Right atrium auricular region (tissue), 2 donors: ENCODE results near the gene SLF1. TPM values are rescaled to one million over a fixed set of nuclear protein-coding genes. Genes with fewer than 3 reads are reported as not detected.

Source experiments
- DNase-seq: peaks from one replicate; pipeline ENCODE4 v3.0.0-alpha.2; 2019; ENCODE audit warnings: low spot score
- H3K27ac ChIP-seq, 2 donors: fragments of 200-600 bp; sonication (generic); 1 replicate in 1 of 2; 2 replicates in 1 of 2; pipeline ENCODE4 v1.5.1; 2016 to 2019
- H3K27me3 ChIP-seq, 2 donors: fragments of 200-600 bp; sonication (generic); one replicate each; pipeline versions ENCODE4 v1.5.1 to v1.6.0; 2017 to 2019
- H3K36me3 ChIP-seq: fragments of 200-600 bp; sonication (generic); one replicate; pipeline ENCODE4 v1.5.1; 2016
- H3K4me1 ChIP-seq, 2 donors: fragments of 200-600 bp; sonication (generic); one replicate each; pipeline versions ENCODE4 v1.5.1 to v1.6.0; 2017 to 2019
- H3K4me3 ChIP-seq, 2 donors: fragments of 200-600 bp; sonication (generic); 1 replicate in 1 of 2; 2 replicates in 1 of 2; pipeline ENCODE4 v1.5.1; 2017 to 2019; ENCODE audit warnings: mild to moderate bottlenecking in 1 of 2, moderate library complexity in 1 of 2
- H3K9me3 ChIP-seq, 2 donors: fragments of 200-600 bp; sonication (generic); one replicate each; pipeline ENCODE4 v1.5.1; 2019
- total RNA-seq, 2 donors: library from RNA; depleted of rRNA; stranded (reverse); fragments of >200 nt; gene quantifications; one replicate each; pipeline ENCODE4 v1.1.0, GENCODE V29; 2016
- TF ChIP-seq, protein P1 (sequence below), 2 donors: fragments of 200-600 bp; sonication (generic); IDR thresholded peaks; one replicate each; pipeline ENCODE4 v1.5.1; 2019; ENCODE audit warnings: antibody characterized with exemption in 2 of 2

SLF1 gene
- total RNA-seq, 2 donors from 2014 or later = 3.5 to 4.6 TPM

DNA sequence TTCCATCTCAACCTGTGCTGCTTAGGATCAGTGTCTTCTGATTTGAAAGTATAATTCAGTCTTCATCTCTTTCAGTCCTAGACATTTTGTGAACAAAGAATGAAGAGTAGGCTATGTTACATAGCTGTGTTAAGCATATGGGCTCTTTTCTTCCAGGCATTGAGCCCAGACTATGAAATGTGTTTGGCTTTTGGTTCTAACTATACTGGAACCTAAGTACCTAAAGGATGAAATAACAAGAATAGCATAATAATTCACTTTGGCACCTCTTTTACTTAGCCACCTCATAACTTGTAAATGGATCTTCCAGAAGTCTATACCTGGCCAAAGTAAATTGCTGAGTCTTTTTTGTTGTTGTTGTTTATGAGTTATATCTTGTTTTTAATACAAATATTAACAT lies 71.4 kb downstream of the SLF1 start:
- TF ChIP-seq, protein P1, sequence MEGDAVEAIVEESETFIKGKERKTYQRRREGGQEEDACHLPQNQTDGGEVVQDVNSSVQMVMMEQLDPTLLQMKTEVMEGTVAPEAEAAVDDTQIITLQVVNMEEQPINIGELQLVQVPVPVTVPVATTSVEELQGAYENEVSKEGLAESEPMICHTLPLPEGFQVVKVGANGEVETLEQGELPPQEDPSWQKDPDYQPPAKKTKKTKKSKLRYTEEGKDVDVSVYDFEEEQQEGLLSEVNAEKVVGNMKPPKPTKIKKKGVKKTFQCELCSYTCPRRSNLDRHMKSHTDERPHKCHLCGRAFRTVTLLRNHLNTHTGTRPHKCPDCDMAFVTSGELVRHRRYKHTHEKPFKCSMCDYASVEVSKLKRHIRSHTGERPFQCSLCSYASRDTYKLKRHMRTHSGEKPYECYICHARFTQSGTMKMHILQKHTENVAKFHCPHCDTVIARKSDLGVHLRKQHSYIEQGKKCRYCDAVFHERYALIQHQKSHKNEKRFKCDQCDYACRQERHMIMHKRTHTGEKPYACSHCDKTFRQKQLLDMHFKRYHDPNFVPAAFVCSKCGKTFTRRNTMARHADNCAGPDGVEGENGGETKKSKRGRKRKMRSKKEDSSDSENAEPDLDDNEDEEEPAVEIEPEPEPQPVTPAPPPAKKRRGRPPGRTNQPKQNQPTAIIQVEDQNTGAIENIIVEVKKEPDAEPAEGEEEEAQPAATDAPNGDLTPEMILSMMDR (IDR thresholded peaks at IDR 0.05) = no peak
- no peak overlapping the region for H3K27ac ChIP-seq
- H3K4me3 ChIP-seq = no peak overlapping the region
- H3K36me3 ChIP-seq = no peaks in the 10 kb centered on the region
- H3K27me3 ChIP-seq = no peaks in the 10 kb centered on the region
- H3K9me3 ChIP-seq = no peaks in the 10 kb centered on the region
- no peak for DNase-seq
- peaks cover 0 to 4% of the 10 kb centered on the region in 2 donors for H3K4me1 ChIP-seq

DNA sequence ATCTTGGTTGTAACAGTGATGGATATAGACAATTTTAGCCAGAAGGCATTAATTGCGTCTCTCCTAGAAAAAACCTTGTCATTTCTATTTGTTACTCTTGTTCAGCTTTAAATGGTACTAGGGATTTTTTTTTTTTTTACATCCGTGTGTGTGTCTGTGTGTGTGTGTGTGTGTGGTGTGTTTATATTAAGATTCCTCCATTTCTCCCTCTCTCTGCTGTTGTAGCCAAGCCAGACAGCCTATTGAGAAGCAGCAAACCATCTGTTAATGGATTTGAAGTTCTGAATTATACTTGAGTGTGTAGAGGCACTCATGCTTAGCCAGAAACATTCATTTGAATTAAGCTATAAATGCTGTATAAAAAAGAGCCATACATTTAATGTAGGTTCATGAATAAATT lies 72.3 kb downstream of the SLF1 start:
- Histone ChIP-seq H3K4me3 (no peak overlapping the region), H3K27ac (no peak overlapping the region), H3K36me3 (no peaks in the 10 kb centered on the region), H3K4me1 (peaks cover 0 to 4% of the 10 kb centered on the region in 2 donors), H3K9me3 (no peaks in the 10 kb centered on the region), H3K27me3 (no peaks in the 10 kb centered on the region)
- DNase-seq = no peak
- TF ChIP-seq, protein P1 (IDR thresholded peaks at IDR 0.05) = no peak

DNA sequence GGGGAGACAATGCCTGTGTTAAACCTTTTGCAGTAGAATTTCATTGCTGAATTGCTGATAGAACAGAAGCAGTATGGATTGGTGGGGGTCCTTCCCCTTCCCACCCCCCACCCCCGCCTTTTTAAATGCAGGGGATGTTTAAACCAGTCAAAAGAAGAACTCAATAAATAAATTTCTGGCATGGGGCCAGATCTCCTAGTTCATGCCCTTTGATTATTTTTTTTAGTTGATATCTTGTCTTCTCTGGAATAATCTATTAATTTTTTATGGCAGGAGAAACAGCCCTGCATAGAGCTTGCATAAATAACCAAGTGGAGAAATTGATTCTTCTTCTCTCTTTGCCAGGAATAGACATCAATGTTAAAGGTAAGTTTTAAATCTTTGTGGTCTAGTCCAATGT lies 72.8 kb downstream of the SLF1 start:
- H3K36me3 ChIP-seq = no peaks in the 10 kb centered on the region

DNA sequence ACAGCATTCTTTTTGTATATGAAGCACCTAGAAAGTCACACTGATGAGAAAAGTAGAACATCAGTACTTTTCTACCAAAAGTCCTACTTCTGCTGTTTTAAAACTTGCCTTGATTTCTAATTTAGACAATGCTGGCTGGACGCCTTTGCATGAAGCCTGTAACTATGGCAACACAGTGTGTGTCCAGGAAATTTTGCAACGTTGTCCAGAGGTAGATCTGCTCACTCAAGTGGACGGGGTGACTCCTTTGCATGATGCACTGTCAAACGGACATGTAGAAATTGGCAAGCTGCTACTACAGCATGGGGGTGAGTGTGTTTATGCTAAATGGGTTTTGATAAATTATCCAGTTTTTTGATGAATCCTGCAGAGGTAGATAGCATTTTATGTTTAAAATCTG lies 73.5 kb downstream of the SLF1 start:
- no peak overlapping the region for H3K4me3 ChIP-seq
- no peaks in the 10 kb centered on the region for H3K9me3 ChIP-seq
- peaks cover 0 to 4% of the 10 kb centered on the region in 2 donors for H3K4me1 ChIP-seq
- DNase-seq = no peak
- TF ChIP-seq, protein P1 (IDR thresholded peaks at IDR 0.05) = no peak
- H3K27me3 ChIP-seq = no peaks in the 10 kb centered on the region
- H3K36me3 ChIP-seq = no peaks in the 10 kb centered on the region
- H3K27ac ChIP-seq = no peak overlapping the region

More for the DNA sequence above, 72.8 kb downstream of the SLF1 start:
- H3K4me1 ChIP-seq = peaks cover 0 to 4% of the 10 kb centered on the region in 2 donors
- no peak overlapping the region for H3K4me3 ChIP-seq
- no peak overlapping the region for H3K27ac ChIP-seq
- no peaks in the 10 kb centered on the region for H3K27me3 ChIP-seq
- TF ChIP-seq, protein P1 (IDR thresholded peaks at IDR 0.05) = no peak
- H3K9me3 ChIP-seq = no peaks in the 10 kb centered on the region
- DNase-seq = no peak

DNA sequence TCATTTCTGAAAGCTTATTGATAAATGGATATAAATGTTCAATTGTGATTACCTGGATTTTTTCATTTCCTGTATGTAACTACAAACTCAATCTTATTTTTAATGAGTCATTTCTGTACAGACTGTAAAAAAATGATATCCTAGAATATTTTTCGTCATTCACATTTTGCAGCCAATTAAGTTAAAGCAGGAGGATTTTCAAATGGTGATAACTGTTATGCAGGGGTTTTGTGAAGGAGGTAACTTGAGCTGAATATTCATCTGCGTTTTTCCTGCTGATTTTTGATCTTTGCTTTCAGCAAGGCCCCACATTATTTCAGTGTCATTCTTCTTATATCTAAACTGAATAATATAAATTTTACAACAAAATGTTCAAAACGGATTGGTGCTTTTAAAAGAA lies 74.1 kb downstream of the SLF1 start:
- TF ChIP-seq, protein P1 (IDR thresholded peaks at IDR 0.05) = no peak
- H3K9me3 ChIP-seq = no peaks in the 10 kb centered on the region
- H3K27me3 ChIP-seq = no peaks in the 10 kb centered on the region
- DNase-seq = no peak
- no peaks in the 10 kb centered on the region for H3K36me3 ChIP-seq
- peaks cover 0 to 4% of the 10 kb centered on the region in 2 donors for H3K4me1 ChIP-seq
- no peak overlapping the region for H3K27ac ChIP-seq
- H3K4me3 ChIP-seq = no peak overlapping the region
